ENCODE measurements around the gene ZNF280A.

ZNF280A gene

GRCh38 chr22:22556995-22557925 is 37.2 kb upstream of the ZNF280A start:
- in situ Hi-C loops (cut with HindIII; ENCODE audit: low sequenced_read_pairs) = no loop called here
- TF ChIP-seq CTCF (IDR thresholded peaks at IDR 0.05; ENCODE audit: low read depth, low read length, missing control alignments) = no peak
- no peak for DNase-seq (ENCODE audit: low read depth)
- H3K4me3 ChIP-seq (ENCODE audit: low read depth, low read length) = no peak overlapping the region

- in situ Hi-C loops (cut with HindIII; ENCODE audit: low sequenced_read_pairs) = no loop called here
- DNase-seq (ENCODE audit: low read depth) = no peak
- no peak for TF ChIP-seq CTCF (IDR thresholded peaks at IDR 0.05; ENCODE audit: low read depth, low read length, missing control alignments)
- no peak overlapping the region for H3K4me3 ChIP-seq (ENCODE audit: low read depth, low read length)
These were observed 36.5 kb upstream of the ZNF280A start for GRCh38 chr22:22556578-22556977.

- no peak for TF ChIP-seq CTCF (IDR thresholded peaks at IDR 0.05; ENCODE audit: low read depth, low read length, missing control alignments)
- H3K4me3 ChIP-seq (ENCODE audit: low read depth, low read length) = no peak overlapping the region
- no peak for DNase-seq (ENCODE audit: low read depth)
- in situ Hi-C loops (cut with HindIII; ENCODE audit: low sequenced_read_pairs) = no loop called here
These were observed 35.5 kb upstream of the ZNF280A start for GRCh38 chr22:22555596-22555995.

- H3K4me3 ChIP-seq (ENCODE audit: low read depth, low read length) = no peak overlapping the region
- in situ Hi-C loops (cut with HindIII; ENCODE audit: low sequenced_read_pairs) = no loop called here
- TF ChIP-seq CTCF (IDR thresholded peaks at IDR 0.05; ENCODE audit: low read depth, low read length, missing control alignments) = no peak
- DNase-seq (ENCODE audit: low read depth) = no peak
These were observed 34.7 kb upstream of the ZNF280A start for GRCh38 chr22:22554587-22555284.

DNA sequence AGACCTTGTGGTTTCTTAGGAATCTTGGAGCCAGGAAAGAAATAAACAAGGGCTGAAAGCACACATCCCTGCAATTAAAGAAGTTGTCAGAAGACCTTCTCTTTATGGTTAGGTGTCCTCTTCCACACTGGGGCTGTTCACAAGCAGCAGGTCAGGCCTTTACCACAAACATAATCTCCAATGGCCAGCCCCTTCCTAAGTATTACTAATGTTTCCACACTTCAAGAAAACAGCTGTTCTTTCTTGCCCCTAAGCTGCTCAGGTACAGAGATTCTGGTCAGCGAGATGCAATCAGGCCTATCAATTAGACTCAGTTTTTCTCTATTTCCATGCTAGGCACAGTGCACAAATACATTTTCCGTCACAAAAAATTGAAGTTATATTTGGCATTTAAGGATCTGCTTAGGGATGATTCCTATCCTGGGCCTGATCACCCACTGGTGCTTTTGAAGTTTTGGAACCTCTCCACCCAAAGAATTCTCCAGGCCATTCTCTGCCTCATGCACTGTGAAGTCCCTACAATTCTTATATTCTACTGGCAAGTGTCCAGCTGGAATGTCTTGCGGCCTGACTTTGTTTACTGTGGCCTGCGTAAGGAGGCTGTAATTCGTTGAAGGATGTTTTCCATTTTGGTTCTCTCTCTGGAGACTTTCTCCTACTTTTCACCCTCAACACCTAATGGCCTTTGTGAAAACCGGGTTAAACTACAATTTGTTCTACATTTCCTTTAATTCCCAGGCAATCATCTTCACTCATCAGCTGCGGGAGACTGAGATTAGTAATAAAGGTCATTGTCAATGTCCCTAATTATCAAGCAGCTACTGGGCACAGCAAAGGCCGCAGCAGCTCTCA is 33.9 kb upstream of the ZNF280A start:
- DNase-seq (ENCODE audit: low read depth) = no peak
- in situ Hi-C loops (cut with HindIII; ENCODE audit: low sequenced_read_pairs) = no loop called here
- H3K4me3 ChIP-seq (ENCODE audit: low read depth, low read length) = no peak overlapping the region
- TF ChIP-seq CTCF (IDR thresholded peaks at IDR 0.05; ENCODE audit: low read depth, low read length, missing control alignments) = no peak

GRCh38 chr22:22553141-22553540 is 33.1 kb upstream of the ZNF280A start:
- in situ Hi-C loops (cut with HindIII; ENCODE audit: low sequenced_read_pairs) = no loop called here
- TF ChIP-seq CTCF (IDR thresholded peaks at IDR 0.05; ENCODE audit: low read depth, low read length, missing control alignments) = no peak
- H3K4me3 ChIP-seq (ENCODE audit: low read depth, low read length) = no peak overlapping the region
- DNase-seq (ENCODE audit: low read depth) = no peak
